ENCODE measurements around the gene SLC35E3.

SLC35E3 gene

GRCh38 chr12:68768431-68768939, 22.5 kb downstream of the SLC35E3 start:
- H3K9me3 ChIP-seq (ENCODE audit: control insufficient read depth in 2 of 2, low read length in 2 of 2) = no peaks in the 10 kb centered on the region
- no peak overlapping the region for H3K4me3 ChIP-seq (ENCODE audit: low read length in 2 of 2)
- H3K27me3 ChIP-seq (ENCODE audit: control insufficient read depth in 2 of 2, insufficient read depth in 2 of 2, low read length in 2 of 2) = no peaks in the 10 kb centered on the region
- peaks cover 0 to 3% of the 10 kb centered on the region in 2 donors for H3K36me3 ChIP-seq (ENCODE audit: control insufficient read depth in 2 of 2, insufficient read depth in 2 of 2, low read length in 2 of 2)
- H3K4me1 ChIP-seq (ENCODE audit: control insufficient read depth in 2 of 2, insufficient read depth in 2 of 2, low read length in 2 of 2) = no peaks in the 10 kb centered on the region
- no peak overlapping the region for H3K9ac ChIP-seq (ENCODE audit: low read depth in 1 of 2, low read length in 2 of 2)
- H3K27ac ChIP-seq (ENCODE audit: low read depth in 2 of 2, low read length in 2 of 2) = no peak overlapping the region

GRCh38 chr12:68769941-68770340, 24.0 kb downstream of the SLC35E3 start:
- Histone ChIP-seq H3K9me3 (ENCODE audit: control insufficient read depth in 2 of 2, low read length in 2 of 2) (no peaks in the 10 kb centered on the region), H3K36me3 (ENCODE audit: control insufficient read depth in 2 of 2, insufficient read depth in 2 of 2, low read length in 2 of 2) (peaks cover 0 to 3% of the 10 kb centered on the region in 2 donors), H3K9ac (ENCODE audit: low read depth in 1 of 2, low read length in 2 of 2) (no peak overlapping the region), H3K4me3 (ENCODE audit: low read length in 2 of 2) (no peak overlapping the region), H3K4me1 (ENCODE audit: control insufficient read depth in 2 of 2, insufficient read depth in 2 of 2, low read length in 2 of 2) (no peaks in the 10 kb centered on the region), H3K27ac (ENCODE audit: low read depth in 2 of 2, low read length in 2 of 2) (no peak overlapping the region), H3K27me3 (ENCODE audit: control insufficient read depth in 2 of 2, insufficient read depth in 2 of 2, low read length in 2 of 2) (no peaks in the 10 kb centered on the region)

- H3K36me3 ChIP-seq (ENCODE audit: control insufficient read depth in 2 of 2, insufficient read depth in 2 of 2, low read length in 2 of 2) = peaks cover 0 to 3% of the 10 kb centered on the region in 2 donors
- no peaks in the 10 kb centered on the region for H3K9me3 ChIP-seq (ENCODE audit: control insufficient read depth in 2 of 2, low read length in 2 of 2)
- no peaks in the 10 kb centered on the region for H3K4me1 ChIP-seq (ENCODE audit: control insufficient read depth in 2 of 2, insufficient read depth in 2 of 2, low read length in 2 of 2)
- no peak overlapping the region for H3K27ac ChIP-seq (ENCODE audit: low read depth in 2 of 2, low read length in 2 of 2)
- no peak overlapping the region for H3K4me3 ChIP-seq (ENCODE audit: low read length in 2 of 2)
- no peaks in the 10 kb centered on the region for H3K27me3 ChIP-seq (ENCODE audit: control insufficient read depth in 2 of 2, insufficient read depth in 2 of 2, low read length in 2 of 2)
- no peak overlapping the region for H3K9ac ChIP-seq (ENCODE audit: low read depth in 1 of 2, low read length in 2 of 2)
These were observed 25.4 kb downstream of the SLC35E3 start for GRCh38 chr12:68771223-68771925.

GRCh38 chr12:68772714-68773113, 26.7 kb downstream of the SLC35E3 start:
- H3K4me3 ChIP-seq (ENCODE audit: low read length in 2 of 2) = no peak overlapping the region
- H3K4me1 ChIP-seq (ENCODE audit: control insufficient read depth in 2 of 2, insufficient read depth in 2 of 2, low read length in 2 of 2) = no peaks in the 10 kb centered on the region
- H3K9me3 ChIP-seq (ENCODE audit: control insufficient read depth in 2 of 2, low read length in 2 of 2) = no peaks in the 10 kb centered on the region
- H3K27me3 ChIP-seq (ENCODE audit: control insufficient read depth in 2 of 2, insufficient read depth in 2 of 2, low read length in 2 of 2) = no peaks in the 10 kb centered on the region
- H3K36me3 ChIP-seq (ENCODE audit: control insufficient read depth in 2 of 2, insufficient read depth in 2 of 2, low read length in 2 of 2) = no peaks in the 10 kb centered on the region
- no peak overlapping the region for H3K9ac ChIP-seq (ENCODE audit: low read depth in 1 of 2, low read length in 2 of 2)
- H3K27ac ChIP-seq (ENCODE audit: low read depth in 2 of 2, low read length in 2 of 2) = no peak overlapping the region

GRCh38 chr12:68773582-68773981, 27.6 kb downstream of the SLC35E3 start:
- Histone ChIP-seq H3K27me3 (ENCODE audit: control insufficient read depth in 2 of 2, insufficient read depth in 2 of 2, low read length in 2 of 2) (no peaks in the 10 kb centered on the region), H3K36me3 (ENCODE audit: control insufficient read depth in 2 of 2, insufficient read depth in 2 of 2, low read length in 2 of 2) (no peaks in the 10 kb centered on the region), H3K9ac (ENCODE audit: low read depth in 1 of 2, low read length in 2 of 2) (no peak overlapping the region), H3K9me3 (ENCODE audit: control insufficient read depth in 2 of 2, low read length in 2 of 2) (no peaks in the 10 kb centered on the region), H3K4me3 (ENCODE audit: low read length in 2 of 2) (no peak overlapping the region), H3K4me1 (ENCODE audit: control insufficient read depth in 2 of 2, insufficient read depth in 2 of 2, low read length in 2 of 2) (no peaks in the 10 kb centered on the region), H3K27ac (ENCODE audit: low read depth in 2 of 2, low read length in 2 of 2) (no peak overlapping the region)

- H3K36me3 ChIP-seq (ENCODE audit: control insufficient read depth in 2 of 2, insufficient read depth in 2 of 2, low read length in 2 of 2) = no peaks in the 10 kb centered on the region
- no peak overlapping the region for H3K9ac ChIP-seq (ENCODE audit: low read depth in 1 of 2, low read length in 2 of 2)
- no peaks in the 10 kb centered on the region for H3K27me3 ChIP-seq (ENCODE audit: control insufficient read depth in 2 of 2, insufficient read depth in 2 of 2, low read length in 2 of 2)
- H3K4me3 ChIP-seq (ENCODE audit: low read length in 2 of 2) = no peak overlapping the region
- no peak overlapping the region for H3K27ac ChIP-seq (ENCODE audit: low read depth in 2 of 2, low read length in 2 of 2)
- no peaks in the 10 kb centered on the region for H3K9me3 ChIP-seq (ENCODE audit: control insufficient read depth in 2 of 2, low read length in 2 of 2)
- H3K4me1 ChIP-seq (ENCODE audit: control insufficient read depth in 2 of 2, insufficient read depth in 2 of 2, low read length in 2 of 2) = no peaks in the 10 kb centered on the region
These were observed 29.2 kb downstream of the SLC35E3 start for GRCh38 chr12:68775121-68775630.

- Histone ChIP-seq H3K27ac (ENCODE audit: low read depth in 2 of 2, low read length in 2 of 2) (no peak overlapping the region), H3K36me3 (ENCODE audit: control insufficient read depth in 2 of 2, insufficient read depth in 2 of 2, low read length in 2 of 2) (no peaks in the 10 kb centered on the region), H3K27me3 (ENCODE audit: control insufficient read depth in 2 of 2, insufficient read depth in 2 of 2, low read length in 2 of 2) (no peaks in the 10 kb centered on the region), H3K9me3 (ENCODE audit: control insufficient read depth in 2 of 2, low read length in 2 of 2) (no peaks in the 10 kb centered on the region), H3K9ac (ENCODE audit: low read depth in 1 of 2, low read length in 2 of 2) (no peak overlapping the region), H3K4me1 (ENCODE audit: control insufficient read depth in 2 of 2, insufficient read depth in 2 of 2, low read length in 2 of 2) (no peaks in the 10 kb centered on the region), H3K4me3 (ENCODE audit: low read length in 2 of 2) (no peak overlapping the region)
These were observed 31.1 kb downstream of the SLC35E3 start for GRCh38 chr12:68776976-68777610.

GRCh38 chr12:68779280-68779679, 33.3 kb downstream of the SLC35E3 start:
- H3K27me3 ChIP-seq (ENCODE audit: control insufficient read depth in 2 of 2, insufficient read depth in 2 of 2, low read length in 2 of 2) = no peaks in the 10 kb centered on the region
- no peaks in the 10 kb centered on the region for H3K36me3 ChIP-seq (ENCODE audit: control insufficient read depth in 2 of 2, insufficient read depth in 2 of 2, low read length in 2 of 2)
- H3K4me3 ChIP-seq (ENCODE audit: low read length in 2 of 2) = no peak overlapping the region
- no peaks in the 10 kb centered on the region for H3K4me1 ChIP-seq (ENCODE audit: control insufficient read depth in 2 of 2, insufficient read depth in 2 of 2, low read length in 2 of 2)
- no peaks in the 10 kb centered on the region for H3K9me3 ChIP-seq (ENCODE audit: control insufficient read depth in 2 of 2, low read length in 2 of 2)
- H3K27ac ChIP-seq (ENCODE audit: low read depth in 2 of 2, low read length in 2 of 2) = no peak overlapping the region
- no peak overlapping the region for H3K9ac ChIP-seq (ENCODE audit: low read depth in 1 of 2, low read length in 2 of 2)

- no peaks in the 10 kb centered on the region for H3K4me1 ChIP-seq (ENCODE audit: control insufficient read depth in 2 of 2, insufficient read depth in 2 of 2, low read length in 2 of 2)
- no peak overlapping the region for H3K27ac ChIP-seq (ENCODE audit: low read depth in 2 of 2, low read length in 2 of 2)
- H3K4me3 ChIP-seq (ENCODE audit: low read length in 2 of 2) = no peak overlapping the region
- no peaks in the 10 kb centered on the region for H3K27me3 ChIP-seq (ENCODE audit: control insufficient read depth in 2 of 2, insufficient read depth in 2 of 2, low read length in 2 of 2)
- H3K9me3 ChIP-seq (ENCODE audit: control insufficient read depth in 2 of 2, low read length in 2 of 2) = no peaks in the 10 kb centered on the region
- no peaks in the 10 kb centered on the region for H3K36me3 ChIP-seq (ENCODE audit: control insufficient read depth in 2 of 2, insufficient read depth in 2 of 2, low read length in 2 of 2)
- no peak overlapping the region for H3K9ac ChIP-seq (ENCODE audit: low read depth in 1 of 2, low read length in 2 of 2)
These were observed 34.8 kb downstream of the SLC35E3 start for GRCh38 chr12:68780731-68781130.

- Histone ChIP-seq H3K4me3 (ENCODE audit: low read length in 2 of 2) (no peak overlapping the region), H3K9me3 (ENCODE audit: control insufficient read depth in 2 of 2, low read length in 2 of 2) (no peaks in the 10 kb centered on the region), H3K9ac (ENCODE audit: low read depth in 1 of 2, low read length in 2 of 2) (no peak overlapping the region), H3K4me1 (ENCODE audit: control insufficient read depth in 2 of 2, insufficient read depth in 2 of 2, low read length in 2 of 2) (no peaks in the 10 kb centered on the region), H3K27ac (ENCODE audit: low read depth in 2 of 2, low read length in 2 of 2) (no peak overlapping the region), H3K36me3 (ENCODE audit: control insufficient read depth in 2 of 2, insufficient read depth in 2 of 2, low read length in 2 of 2) (no peaks in the 10 kb centered on the region), H3K27me3 (ENCODE audit: control insufficient read depth in 2 of 2, insufficient read depth in 2 of 2, low read length in 2 of 2) (no peaks in the 10 kb centered on the region)
These were observed 35.8 kb downstream of the SLC35E3 start for GRCh38 chr12:68781728-68782127.

All from mucosa of rectum (tissue), 2 donors.